ENCODE measurements around the gene SORCS2. TPM values are rescaled to one million over a fixed set of nuclear protein-coding genes. Genes with fewer than 3 reads are reported as not detected.

The SORCS2 gene
- total RNA-seq, 2 donors from 2014 or later: 1.0 to 4.4 TPM

- Histone ChIP-seq H3K27me3 (replicated peaks; ENCODE audit: insufficient read depth) (no peaks in the 10 kb centered on the region), H3K27ac (no peak overlapping the region), H3K9me3 (no peaks in the 10 kb centered on the region), H3K4me1 (replicated peaks) (peaks cover 4% of the 10 kb centered on the region), H3K4me3 (no peak overlapping the region), H3K36me3 (no peaks in the 10 kb centered on the region)
- TF ChIP-seq, protein P1, sequence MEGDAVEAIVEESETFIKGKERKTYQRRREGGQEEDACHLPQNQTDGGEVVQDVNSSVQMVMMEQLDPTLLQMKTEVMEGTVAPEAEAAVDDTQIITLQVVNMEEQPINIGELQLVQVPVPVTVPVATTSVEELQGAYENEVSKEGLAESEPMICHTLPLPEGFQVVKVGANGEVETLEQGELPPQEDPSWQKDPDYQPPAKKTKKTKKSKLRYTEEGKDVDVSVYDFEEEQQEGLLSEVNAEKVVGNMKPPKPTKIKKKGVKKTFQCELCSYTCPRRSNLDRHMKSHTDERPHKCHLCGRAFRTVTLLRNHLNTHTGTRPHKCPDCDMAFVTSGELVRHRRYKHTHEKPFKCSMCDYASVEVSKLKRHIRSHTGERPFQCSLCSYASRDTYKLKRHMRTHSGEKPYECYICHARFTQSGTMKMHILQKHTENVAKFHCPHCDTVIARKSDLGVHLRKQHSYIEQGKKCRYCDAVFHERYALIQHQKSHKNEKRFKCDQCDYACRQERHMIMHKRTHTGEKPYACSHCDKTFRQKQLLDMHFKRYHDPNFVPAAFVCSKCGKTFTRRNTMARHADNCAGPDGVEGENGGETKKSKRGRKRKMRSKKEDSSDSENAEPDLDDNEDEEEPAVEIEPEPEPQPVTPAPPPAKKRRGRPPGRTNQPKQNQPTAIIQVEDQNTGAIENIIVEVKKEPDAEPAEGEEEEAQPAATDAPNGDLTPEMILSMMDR (IDR thresholded peaks at IDR 0.05): no peak
- TF ChIP-seq POLR2AphosphoS5 (IDR thresholded peaks at IDR 0.05) (no peak), POLR2A (IDR thresholded peaks at IDR 0.05) (no peak)
- WGBS: 75% methylated on average over 16 of the region's 16 CpGs
- intact Hi-C loops (cut with DNase I): no loop called here
- DNase-seq (ENCODE audit: low spot score): no peak
Measured at GRCh38 chr4:7244331-7244665, 52.0 kb downstream of the SORCS2 start.

- Histone ChIP-seq H3K36me3 (no peaks in the 10 kb centered on the region), H3K4me1 (replicated peaks) (peaks cover 4% of the 10 kb centered on the region), H3K27me3 (replicated peaks; ENCODE audit: insufficient read depth) (no peaks in the 10 kb centered on the region), H3K27ac (no peak overlapping the region), H3K4me3 (no peak overlapping the region), H3K9me3 (no peaks in the 10 kb centered on the region)
- TF ChIP-seq, protein P1 (IDR thresholded peaks at IDR 0.05): no peak
- TF ChIP-seq POLR2A (IDR thresholded peaks at IDR 0.05) (no peak), POLR2AphosphoS5 (IDR thresholded peaks at IDR 0.05) (no peak)
- intact Hi-C loops (cut with DNase I): no loop called here
- no peak for DNase-seq (ENCODE audit: low spot score)
- WGBS: 94% methylated on average over 12 of the region's 12 CpGs
Measured at GRCh38 chr4:7244751-7245320, 52.5 kb downstream of the SORCS2 start.

DNA sequence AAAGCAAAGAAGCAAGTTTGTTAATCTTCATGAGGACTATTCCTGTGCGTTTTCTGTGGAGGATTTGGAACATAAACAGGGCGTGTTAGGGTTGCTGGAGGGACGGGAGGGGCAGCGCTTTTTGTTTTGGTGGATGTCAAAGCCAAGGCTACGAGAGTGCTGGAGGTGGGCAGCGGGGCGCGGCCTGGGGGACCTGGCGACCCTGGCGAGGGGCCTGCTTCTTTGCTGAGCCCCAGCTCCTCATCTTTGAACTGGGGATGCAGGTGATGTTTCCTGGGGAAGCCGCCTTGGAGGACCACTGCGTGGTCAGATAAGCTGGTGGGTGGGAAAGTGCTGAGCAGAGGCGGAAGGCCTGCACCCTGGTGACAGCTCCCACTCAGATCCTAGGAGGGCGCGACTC is 55.2 kb downstream of the SORCS2 start:
- no peak for DNase-seq (ENCODE audit: low spot score)
- H3K9me3 ChIP-seq: no peaks in the 10 kb centered on the region
- no peaks in the 10 kb centered on the region for H3K27me3 ChIP-seq (replicated peaks; ENCODE audit: insufficient read depth)
- no peak overlapping the region for H3K27ac ChIP-seq
- H3K4me1 ChIP-seq (replicated peaks): peaks cover 4% of the 10 kb centered on the region
- no peak for TF ChIP-seq POLR2A (IDR thresholded peaks at IDR 0.05)
- TF ChIP-seq, protein P1 (IDR thresholded peaks at IDR 0.05): no peak
- intact Hi-C loops (cut with DNase I): no loop called here
- no peak overlapping the region for H3K4me3 ChIP-seq
- 73% methylated on average over 15 of the region's 15 CpGs for WGBS
- no peaks in the 10 kb centered on the region for H3K36me3 ChIP-seq

DNA sequence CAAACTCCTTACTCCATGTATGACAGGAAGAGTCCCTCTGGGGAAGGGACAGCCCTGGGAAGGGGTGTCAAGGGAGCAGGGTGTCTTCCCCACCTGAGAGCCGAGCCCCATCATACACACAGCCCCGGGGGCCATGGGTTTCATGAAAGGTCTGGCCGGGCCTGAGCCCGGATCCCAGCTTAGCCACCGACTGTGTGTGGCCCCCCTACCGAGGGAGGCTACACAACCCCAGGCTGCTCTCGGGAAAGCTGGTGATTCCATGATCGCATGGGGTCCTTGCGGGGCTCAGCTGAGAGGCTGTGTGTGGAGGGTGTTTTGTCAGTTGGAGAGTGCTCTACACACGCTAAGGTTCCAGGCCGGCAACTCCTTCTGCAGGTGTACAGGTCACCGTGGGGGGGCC is 55.6 kb downstream of the SORCS2 start:
- Histone ChIP-seq H3K27ac (no peak overlapping the region), H3K9me3 (no peaks in the 10 kb centered on the region), H3K4me3 (no peak overlapping the region), H3K36me3 (no peaks in the 10 kb centered on the region), H3K27me3 (replicated peaks; ENCODE audit: insufficient read depth) (no peaks in the 10 kb centered on the region), H3K4me1 (replicated peaks) (peaks cover 4% of the 10 kb centered on the region)
- 82% methylated on average over 9 of the region's 12 CpGs for WGBS
- intact Hi-C loops (cut with DNase I): no loop called here
- TF ChIP-seq POLR2AphosphoS5 (IDR thresholded peaks at IDR 0.05): no peak
- no peak for TF ChIP-seq POLR2A (IDR thresholded peaks at IDR 0.05)
- TF ChIP-seq, protein P1 (IDR thresholded peaks at IDR 0.05): no peak
- DNase-seq (ENCODE audit: low spot score): no peak

GRCh38 chr4:7248857-7249256 is 56.5 kb downstream of the SORCS2 start:
- H3K9me3 ChIP-seq: no peaks in the 10 kb centered on the region
- H3K27me3 ChIP-seq (replicated peaks; ENCODE audit: insufficient read depth): no peaks in the 10 kb centered on the region
- DNase-seq (ENCODE audit: low spot score): no peak
- TF ChIP-seq POLR2A (IDR thresholded peaks at IDR 0.05) (no peak), POLR2AphosphoS5 (IDR thresholded peaks at IDR 0.05) (no peak)
- TF ChIP-seq, protein P1 (IDR thresholded peaks at IDR 0.05): no peak
- H3K36me3 ChIP-seq: no peaks in the 10 kb centered on the region
- H3K4me3 ChIP-seq: no peak overlapping the region
- WGBS: 100% methylated on average over 1 of the region's 1 CpG
- H3K27ac ChIP-seq: no peak overlapping the region
- H3K4me1 ChIP-seq (replicated peaks): peaks cover 4% of the 10 kb centered on the region
- intact Hi-C loops (cut with DNase I): no loop called here

Measured in prostate gland (tissue), 2 donors.